NCI-H1105 treated with DMSO at 0.1 percent for 48 hours (cell line): Measurements from ENCODE around the gene BICRAL.
"Not testable (repeated sequence)": the region's sequence is repeated elsewhere in the genome, so short reads cannot be mapped to it uniquely, and the experiment has no call there.

Source experiments
- DNase-seq: peaks from one replicate; lab custom pipeline; 2025; lab: John Stamatoyannopoulos, UW

BICRAL gene

DNA sequence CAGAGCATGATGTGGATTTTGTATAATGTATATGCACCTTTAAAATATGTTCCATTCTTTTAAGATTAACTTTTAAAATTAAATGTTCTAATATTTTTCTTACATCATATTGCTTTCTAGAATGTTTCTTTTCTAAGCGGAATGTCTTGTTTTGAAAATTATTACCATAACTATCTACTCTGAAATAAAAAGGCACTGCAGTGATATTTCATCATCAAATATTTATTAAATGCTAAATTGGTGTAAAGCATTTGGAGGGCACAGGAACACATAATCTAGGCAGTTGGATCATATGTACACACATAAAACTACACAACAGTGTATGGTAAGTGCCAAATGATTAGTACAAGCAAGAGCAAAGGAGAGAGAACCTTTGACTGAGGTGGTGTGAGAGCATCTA is 13.8 kb downstream of the BICRAL start:
- no peak for DNase-seq

DNA sequence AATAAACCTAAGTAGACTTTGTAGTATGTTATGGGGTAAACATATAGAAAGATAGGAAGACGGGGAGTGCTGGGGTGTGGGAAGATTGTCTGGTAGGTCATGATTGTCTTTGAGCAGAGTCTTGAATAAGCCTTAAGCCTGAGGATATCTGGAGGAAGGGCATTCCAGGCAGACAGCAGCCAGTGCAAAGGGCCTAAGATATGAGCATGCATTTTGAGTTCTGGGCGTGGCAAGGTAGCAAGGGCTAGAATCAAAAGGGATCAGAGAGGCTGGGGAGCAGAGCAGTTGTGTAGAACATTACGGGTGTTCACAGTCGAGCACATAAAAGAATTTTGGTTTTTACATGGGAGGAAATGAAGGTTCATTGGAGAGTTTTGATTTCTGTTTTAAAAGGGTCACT is 14.3 kb downstream of the BICRAL start:
- no peak for DNase-seq

DNA sequence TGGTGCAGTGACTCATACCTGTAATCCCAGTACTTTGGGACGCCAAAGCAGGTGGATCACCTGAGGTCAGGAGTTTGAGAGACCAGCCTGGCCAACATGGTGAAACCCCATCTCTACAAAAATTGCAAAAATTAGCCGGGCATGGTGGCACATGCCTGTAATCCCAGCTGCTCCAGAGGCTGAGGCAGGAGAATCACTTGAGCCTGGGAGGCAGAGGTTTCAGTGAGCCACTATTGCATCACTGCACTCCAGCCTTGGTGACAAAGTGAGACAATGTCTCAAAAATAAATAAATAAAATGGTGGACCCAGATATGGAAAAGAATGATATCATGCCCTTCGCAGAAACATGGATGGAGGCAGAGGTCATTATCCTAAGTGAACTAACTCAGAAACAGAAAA is 15.8 kb downstream of the BICRAL start:
- DNase-seq = not testable (repeated sequence)

DNA sequence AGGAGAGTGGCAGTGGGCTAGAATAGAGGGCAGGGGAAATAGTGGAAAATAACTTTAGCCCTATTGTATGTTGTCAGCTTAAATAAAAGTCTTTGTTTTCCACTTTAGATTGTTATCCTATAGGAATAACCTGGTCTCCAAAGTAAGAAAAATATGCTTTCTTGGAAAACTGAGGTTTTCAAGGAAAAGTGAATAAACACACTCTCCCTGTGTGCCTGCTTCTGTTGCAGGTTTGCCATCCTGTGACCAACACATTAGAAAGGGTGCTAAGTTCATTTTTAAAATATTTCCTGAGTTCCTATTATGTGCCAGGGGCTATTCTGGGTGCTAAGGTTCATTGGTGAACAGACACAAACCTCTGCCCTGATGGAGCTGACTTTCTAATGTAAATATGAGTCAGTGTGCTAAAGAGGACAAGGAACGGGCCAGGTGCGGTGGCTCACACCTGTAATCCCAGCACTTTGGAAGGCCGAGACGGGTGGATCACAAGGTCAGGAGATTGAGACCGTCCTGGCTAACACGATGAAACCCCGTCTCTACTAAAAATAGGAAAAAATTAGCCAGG is 23.5 kb downstream of the BICRAL start:
- no peak for DNase-seq

DNA sequence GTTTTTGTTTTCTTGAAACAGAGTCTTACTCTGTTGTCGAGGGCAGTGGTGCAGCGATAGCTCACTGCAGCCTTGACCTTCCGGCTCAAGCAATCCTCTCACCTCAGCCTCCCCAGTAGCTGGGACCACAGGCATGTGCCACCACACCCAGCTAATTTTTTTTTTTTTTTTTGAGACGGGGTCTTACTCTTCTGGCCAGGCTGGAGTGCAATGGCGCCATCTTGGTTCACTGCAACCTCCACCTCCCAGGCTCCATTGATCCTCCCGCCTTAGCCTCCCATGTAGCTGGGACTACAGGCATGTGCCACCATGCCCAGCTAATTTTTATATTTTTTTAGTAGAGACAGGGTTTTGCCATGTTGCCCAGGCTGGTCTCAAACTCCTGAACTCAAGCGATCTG is 24.5 kb downstream of the BICRAL start:
- DNase-seq = not testable (repeated sequence)

DNA sequence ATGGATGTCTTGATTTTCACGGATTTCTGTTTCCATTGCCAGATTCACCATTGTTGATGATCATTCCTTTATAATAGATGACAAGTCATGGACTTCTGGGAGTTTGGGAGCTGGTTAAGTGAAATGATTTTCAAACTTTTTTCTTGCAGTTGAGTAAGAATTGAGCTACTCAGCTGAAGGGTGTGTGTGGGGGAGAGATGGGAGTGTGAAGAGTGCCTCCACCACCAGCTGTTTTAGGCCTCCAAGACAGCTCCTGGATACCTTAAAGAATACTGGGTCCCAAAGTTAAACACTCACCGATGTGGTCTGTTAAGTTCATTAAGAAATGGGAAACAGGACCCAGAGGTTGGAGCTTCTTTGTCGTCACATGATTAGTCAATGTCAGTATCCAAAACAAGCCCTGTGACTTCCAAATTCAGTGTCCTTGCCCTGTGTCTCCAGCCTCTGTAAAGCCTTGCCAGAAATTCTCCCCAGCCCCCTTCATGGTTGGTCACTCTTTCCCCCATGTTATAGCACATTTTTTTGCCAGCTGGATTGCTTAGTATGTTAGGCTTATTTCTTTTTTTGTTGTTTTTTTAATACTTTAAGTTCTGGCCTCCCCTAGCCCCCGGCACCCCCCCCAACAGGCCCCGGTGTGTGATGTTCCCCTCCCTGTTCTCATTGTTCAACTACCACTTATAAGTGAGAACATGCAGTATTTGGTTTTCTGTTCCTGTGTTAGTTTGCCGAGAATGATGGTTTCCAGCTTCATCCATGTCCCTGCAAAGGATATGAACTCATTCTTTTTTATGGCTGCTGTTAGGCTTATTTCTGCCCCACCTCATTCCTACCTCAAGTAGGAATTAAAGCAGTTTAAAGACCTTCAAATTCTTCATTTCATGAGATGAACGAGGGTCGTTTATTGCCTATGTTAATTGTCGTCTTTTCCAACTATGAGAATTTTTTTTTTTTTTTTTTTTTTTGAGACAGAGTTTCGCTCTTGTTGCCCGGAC is 26.9 kb downstream of the BICRAL start:
- no peak for DNase-seq

DNA sequence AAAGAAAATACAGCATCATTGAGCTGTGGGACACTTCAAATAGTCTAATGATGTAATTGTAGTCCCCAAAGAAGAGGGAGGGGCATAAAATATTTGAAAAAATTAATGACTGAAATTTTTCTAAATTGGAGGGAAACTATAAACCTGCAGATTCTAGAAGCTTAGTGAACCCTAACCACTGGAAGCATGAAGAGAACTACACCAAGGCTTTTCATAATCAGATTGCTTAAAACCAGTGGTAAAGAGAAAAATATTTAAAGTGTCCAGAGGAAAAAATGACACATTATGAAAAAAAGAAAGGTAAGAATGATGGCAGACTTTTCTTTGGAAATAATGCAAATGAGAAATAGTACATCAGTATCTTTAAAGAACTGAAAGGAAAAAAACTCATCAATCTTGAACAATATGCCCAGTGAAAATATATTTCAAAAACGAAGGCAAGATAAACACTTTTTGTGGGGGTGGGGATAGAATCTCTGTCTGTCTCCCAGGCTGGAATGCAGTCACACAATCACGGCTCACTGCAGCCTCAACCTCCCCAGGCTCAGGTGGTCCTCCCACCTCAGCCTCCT is 31.3 kb downstream of the BICRAL start:
- no peak for DNase-seq

DNA sequence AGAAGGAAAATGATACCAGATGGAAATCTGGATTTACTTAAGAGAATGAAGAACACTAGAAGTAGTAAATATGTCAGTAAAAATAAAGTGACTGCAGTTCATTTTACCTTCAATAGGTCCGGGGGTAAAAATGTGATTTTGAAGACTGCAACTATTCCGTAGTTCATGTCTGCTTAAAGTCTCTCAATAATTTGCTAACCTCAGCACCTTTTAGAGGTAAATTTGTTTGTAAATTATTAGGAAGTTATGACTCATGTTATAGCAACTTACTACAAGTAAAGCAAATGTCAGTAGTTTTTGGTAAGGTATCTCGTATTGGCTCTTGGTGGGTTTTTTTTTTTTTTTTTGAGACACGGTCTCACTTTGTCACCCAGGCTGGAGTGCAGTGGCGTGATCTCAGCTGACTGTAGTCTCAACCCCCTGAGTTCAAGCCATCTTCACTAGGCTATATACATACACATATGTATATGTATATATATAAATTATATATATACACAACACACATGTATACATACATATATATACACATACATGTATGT is 32.1 kb downstream of the BICRAL start:
- no peak for DNase-seq

DNA sequence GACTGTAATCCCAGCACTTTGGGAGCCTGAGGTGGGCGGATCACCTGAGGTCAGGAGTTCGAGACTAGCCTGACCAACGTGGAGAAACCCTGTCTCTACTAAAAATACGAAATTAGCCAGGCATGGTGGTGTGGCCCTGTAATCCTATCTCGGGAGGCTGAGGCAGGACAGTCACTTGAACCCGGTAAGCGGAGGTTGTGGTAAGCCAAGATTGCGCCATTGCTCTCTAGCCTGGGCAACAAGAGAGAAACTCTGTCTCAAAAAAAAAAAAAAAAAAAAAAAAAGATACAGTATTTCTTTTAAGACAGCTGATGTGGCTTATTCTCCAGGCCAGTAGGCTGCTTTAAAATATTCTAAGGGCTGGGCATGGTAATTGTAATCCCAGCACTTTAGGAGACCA is 33.9 kb downstream of the BICRAL start:
- not testable (repeated sequence) for DNase-seq

DNA sequence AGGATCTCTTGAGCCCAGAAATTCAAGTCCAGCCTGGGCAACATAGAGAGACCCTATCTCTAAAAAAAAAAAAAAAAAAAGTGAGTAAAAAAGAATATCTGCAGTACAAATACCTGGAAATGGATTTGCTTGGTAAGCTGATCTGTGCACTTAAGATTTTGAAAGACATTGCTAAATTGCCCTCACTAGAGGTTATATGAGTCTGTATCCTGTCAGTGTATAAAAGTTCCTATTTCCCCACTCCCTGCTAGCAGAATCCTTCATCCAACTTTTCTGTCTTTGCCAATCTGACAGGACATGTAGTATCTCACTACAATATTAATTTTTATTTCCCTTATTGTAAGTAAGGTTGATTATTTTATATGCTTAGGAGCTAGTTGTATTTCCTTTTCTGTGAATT is 36.1 kb downstream of the BICRAL start:
- DNase-seq = no peak

DNA sequence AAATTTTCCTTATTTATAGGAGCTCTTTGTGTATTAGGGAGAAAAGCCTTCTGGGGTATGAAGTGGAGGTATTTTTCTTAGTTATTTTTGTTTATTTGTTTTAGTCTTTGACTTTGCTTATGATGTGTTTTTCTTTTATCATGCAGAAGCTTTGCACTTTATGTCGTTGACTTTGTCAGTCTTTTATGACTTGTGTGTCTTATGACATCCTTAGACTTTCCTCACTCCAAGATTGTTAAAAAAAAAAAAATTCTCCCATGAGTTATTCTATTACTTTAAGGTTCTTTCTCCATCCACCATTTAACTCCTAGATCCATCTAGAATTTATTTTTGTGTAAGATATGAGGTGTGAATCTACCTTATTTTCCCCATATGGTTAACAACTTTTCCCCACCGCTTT is 36.6 kb downstream of the BICRAL start:
- no peak for DNase-seq

DNA sequence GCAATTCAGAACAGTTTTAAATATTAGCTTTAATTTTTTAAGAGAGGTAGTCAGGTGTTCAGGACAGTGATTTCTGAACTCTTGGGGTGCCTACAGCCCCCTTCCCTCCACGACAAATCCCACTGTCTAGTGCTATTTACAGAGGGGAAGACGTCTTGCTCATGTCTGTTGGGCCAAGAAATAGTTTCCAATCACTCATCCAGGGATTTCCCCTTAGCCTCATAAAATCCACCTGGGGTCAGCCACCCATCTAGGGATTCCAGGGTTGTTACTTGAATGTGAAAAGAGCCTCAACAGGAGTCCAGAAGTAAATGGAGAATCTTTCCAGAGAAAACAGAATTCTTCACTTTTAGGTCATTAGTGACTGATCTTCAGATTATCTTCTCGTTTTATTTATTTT is 37.0 kb downstream of the BICRAL start:
- DNase-seq = no peak

DNA sequence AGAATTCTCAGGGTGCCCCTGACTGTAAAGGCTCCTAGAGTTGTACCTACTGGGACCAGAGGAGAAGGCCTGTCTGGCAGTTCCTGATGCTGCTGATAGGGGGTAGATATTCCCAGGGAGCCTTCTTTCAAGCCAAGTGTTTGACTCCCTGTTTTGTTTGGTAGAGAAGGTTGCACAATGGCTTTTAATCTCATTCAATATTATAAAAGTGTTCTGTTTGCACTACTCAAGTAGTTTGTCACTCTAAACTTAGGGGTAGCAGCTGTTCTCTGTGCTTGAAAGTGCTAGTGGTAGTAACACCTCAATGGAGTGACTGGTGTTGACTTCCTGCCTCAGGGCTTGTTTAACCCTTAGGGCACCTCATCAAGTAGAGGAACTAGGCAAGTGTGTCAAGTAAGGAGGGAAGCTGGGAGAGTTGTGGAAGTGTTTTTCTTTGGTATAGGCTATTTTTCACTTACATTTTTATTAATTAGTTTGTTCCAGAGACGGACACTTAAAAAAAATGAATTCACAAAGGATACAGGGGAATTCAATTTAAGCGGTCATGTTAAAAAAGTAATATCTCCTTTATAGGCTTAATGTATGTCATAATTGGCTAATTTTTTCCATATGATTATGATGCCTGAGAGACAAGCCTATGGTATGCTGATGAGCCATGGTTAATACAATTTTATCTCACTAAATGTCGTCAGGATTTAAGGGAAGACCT is 38.1 kb downstream of the BICRAL start:
- peak; percentile 16 for DNase-seq

DNA sequence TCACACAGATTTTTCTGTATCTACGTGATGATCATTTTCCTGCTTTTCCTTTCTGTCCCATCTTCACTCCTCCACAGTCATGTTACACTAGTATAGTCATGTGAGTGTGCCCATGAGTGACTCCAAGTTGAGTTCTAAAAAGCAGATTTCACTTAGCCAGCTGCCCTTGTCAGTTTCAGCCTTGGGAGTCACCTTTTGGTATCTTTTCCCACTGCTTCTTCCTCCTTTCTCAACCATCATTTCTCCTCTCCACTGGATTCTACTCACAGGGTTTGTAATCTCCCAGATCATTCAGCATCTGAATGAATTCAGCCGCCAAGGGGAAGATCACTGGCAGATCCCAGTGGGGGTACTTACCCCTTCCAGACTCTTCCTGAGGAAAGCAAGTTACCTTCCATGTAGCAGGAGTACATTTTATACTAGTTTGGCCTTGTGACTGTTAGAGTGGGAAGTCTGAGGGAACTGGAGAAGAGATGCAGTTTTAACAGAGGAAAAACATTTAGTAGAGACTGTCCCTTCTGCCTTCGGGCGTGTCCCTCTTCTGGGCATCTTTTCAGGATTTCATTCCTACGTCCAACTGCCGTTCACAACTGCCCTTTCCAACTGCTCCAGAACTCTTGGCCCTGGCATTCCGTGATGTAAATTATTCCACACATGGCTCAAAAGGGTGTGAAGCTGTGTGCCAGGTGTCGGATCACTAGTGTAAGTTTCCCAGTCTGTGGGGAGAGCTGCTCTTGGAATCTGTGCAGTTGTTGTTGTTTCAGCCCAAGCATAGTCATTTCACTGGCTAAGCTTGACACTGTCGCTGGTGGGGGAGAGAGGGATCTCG is 38.9 kb downstream of the BICRAL start:
- DNase-seq = no peak

DNA sequence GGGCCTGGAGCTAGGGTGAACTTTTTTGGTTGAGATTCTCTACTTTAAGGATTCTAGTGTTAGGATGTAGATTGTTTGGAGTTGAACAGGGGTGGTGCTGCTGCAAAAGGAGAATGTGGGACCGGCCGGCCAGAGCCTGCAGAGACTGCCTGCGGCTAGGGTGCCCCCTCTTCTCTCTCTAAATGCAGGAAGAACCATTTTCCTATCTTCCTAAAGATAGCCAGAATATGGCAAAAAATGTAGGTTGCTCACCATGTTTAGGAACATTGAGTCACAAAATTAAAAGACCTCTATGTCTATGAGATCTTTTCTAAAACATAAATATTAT is 39.5 kb downstream of the BICRAL start:
- DNase-seq = no peak

DNA sequence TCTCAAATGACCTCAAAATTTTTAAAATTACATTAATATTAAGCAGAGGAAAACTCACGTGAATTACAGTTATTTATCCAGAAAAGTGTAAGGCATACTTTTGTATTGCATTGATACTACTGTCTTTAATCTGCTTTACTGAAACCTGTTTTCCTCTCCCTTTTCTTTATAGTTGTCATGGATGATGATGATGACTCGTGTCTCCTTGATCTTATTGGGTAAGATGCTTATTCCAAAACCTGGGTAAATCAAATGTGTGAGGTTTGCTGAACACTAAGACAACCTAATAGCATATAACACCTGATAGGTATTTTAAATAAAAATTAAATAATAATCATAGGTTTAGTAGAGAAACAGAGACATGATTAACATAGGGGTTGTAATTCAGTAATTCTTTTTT is 40.0 kb downstream of the BICRAL start:
- DNase-seq = no peak

DNA sequence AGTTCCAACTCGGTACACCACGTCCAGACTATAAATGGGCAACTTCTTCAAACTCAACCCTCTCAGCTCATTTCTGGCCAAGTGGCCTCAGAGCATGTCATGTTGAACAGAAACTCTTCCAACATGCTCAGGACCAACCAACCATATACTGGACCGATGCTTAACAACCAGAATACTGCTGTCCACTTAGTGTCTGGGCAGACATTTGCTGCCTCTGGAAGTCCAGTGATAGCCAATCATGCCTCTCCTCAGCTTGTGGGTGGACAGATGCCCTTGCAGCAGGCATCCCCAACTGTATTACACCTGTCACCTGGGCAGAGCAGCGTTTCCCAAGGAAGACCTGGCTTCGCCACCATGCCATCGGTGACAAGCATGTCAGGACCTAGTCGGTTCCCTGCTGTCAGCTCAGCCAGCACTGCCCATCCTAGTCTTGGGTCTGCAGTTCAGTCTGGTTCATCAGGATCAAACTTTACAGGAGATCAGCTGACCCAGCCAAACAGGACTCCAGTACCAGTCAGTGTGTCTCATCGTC is 47.8 kb downstream of the BICRAL start:
- DNase-seq = no peak

DNA sequence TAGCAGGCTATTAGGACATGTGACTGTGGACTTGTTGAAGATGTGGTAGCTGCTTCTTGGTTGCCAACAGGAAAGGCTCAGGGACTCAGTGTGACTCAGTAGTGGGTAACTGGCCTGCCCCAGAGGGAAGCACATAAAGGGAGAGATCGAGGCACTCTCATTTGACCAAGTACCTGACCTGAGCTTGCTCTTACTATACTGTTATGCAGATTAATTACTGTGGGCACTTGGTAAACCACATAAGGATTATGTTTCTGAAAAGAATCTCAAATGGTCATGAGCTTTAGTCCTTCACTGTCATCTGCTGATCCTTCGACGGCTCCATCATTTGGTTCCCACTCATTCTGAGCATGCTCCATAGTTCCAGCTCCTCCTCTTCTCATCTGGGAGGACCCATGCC is 49.4 kb downstream of the BICRAL start:
- no peak for DNase-seq

DNA sequence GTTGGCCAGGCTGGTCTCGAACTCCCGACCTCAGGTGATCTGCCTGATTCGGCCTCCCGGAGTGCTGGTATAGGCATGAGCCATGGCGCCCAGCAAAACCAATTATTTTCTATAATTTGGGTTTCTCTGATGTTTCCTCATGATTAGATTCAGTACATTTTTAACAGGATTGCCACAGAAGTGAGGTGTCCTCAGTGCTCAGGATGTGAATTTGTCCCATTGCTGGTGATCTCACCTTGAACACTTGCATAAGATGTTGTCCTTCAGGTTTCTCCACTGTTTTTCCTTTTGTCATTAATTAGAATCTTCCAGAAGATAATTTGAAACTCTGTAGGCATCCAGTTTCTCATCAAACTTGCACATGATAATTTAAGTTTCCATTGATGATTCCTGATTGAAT is 52.2 kb downstream of the BICRAL start:
- no peak for DNase-seq

DNA sequence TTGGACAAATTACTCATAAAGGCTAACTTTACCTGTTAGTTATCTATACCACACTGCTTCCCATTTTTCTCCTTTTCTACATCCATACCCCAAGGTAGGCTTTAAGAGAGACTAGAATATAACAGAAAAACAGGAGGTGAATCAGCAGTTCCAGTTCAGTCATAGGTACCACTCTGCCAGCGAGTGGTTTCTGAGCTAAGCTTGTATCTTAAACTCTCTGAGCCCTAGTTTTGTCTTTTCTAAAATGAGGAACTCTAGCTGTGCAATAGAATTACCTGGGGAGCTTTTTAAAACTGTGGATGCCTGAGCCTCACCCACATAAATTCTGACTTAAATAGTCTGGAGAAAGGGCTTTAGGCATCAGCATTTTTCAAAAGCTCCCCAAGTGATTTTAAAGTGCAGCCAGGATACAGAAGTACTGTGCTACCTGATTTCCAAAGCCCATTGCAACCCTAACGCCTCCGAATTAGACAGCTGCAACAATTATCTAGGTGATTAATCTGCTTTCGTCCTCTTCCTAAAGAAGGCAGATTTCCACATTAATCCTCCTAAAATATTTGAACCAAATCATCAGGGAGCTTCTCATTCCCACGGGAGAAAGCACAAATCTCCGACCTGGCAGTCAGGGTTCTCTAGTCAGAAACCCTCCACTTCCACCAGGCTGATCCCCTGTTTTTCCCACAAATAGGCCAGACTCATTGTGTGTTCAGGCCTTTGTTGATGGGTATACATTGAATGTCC is 60.2 kb downstream of the BICRAL start:
- no peak for DNase-seq

DNA sequence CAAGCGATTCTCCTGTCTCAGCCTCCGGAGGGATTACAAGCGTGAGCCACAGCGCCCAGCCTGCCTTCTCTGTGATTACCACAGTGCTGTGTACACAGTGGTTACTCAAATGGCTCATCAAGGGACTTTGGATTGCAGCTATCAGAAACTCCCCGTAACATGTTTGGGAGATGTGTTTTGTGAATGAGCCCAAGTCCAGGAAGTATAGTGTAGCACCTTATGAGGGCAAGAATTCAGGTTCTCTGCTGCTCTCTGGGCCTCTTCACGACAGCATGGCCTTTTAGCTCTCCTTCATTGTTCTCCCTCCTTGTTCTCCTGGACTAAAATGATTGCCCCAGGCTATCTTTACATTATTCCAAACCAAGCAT is 63.5 kb downstream of the BICRAL start:
- DNase-seq = no peak
